Skin of body (tissue), 2 donors: ENCODE results near the gene GGPS1. TPM values are rescaled to one million over a fixed set of nuclear protein-coding genes. Genes with fewer than 3 reads are reported as not detected.
A peak's percentile ranks its signal among the peaks of the same experiment; 100 is the strongest.
"Not testable (repeated sequence)": the region's sequence is repeated elsewhere in the genome, so short reads cannot be mapped to it uniquely, and the experiment has no call there.

Experiments
- DNase-seq: peaks from one replicate; lab custom pipeline; 2025; lab: John Stamatoyannopoulos, UW
- total RNA-seq: library from RNA; depleted of rRNA; stranded (reverse); fragments of >200 nt; gene quantifications from one replicate; pipeline ENCODE4 v1.2.3, GENCODE V29; 2014

The GGPS1 gene
- total RNA-seq, 1 donor from 2014 or later: 17.4 TPM

GRCh38 chr1:235339746-235340145 lies 11.4 kb downstream of the GGPS1 start:
- DNase-seq: no peak

GRCh38 chr1:235341334-235341733 lies 13.0 kb downstream of the GGPS1 start:
- DNase-seq: no peak

- DNase-seq: no peak
These were observed 13.7 kb downstream of the GGPS1 start for GRCh38 chr1:235342039-235342438.

GRCh38 chr1:235342471-235342870 lies 14.1 kb downstream of the GGPS1 start:
- no peak for DNase-seq

- no peak for DNase-seq
These were observed 15.4 kb downstream of the GGPS1 start for GRCh38 chr1:235343726-235344125.

- DNase-seq: peak; percentile 2
These were observed 23.1 kb downstream of the GGPS1 start for GRCh38 chr1:235351441-235351840.

GRCh38 chr1:235351898-235352297 lies 23.5 kb downstream of the GGPS1 start:
- no peak for DNase-seq

GRCh38 chr1:235357485-235358373 lies 29.4 kb downstream of the GGPS1 start:
- no peak for DNase-seq

- no peak for DNase-seq
These were observed 30.5 kb downstream of the GGPS1 start for GRCh38 chr1:235358899-235359298.

GRCh38 chr1:235364189-235364588 lies 35.8 kb downstream of the GGPS1 start:
- DNase-seq: not testable (repeated sequence)

- no peak for DNase-seq
These were observed 37.9 kb downstream of the GGPS1 start for GRCh38 chr1:235366286-235366685.

GRCh38 chr1:235367000-235367908 lies 38.9 kb downstream of the GGPS1 start, which contains the start of gene TBCE:
Gene TBCE, plus strand, starts transcription at chr1:235367427. Its CDS starts 12,623 bp downstream, at chr1:235380050.
- DNase-seq: peak; percentile 91

- DNase-seq: no peak
These were observed 40.1 kb downstream of the GGPS1 start for GRCh38 chr1:235368428-235368827.

- DNase-seq: no peak
These were observed 41.4 kb downstream of the GGPS1 start for GRCh38 chr1:235369802-235370201.

GRCh38 chr1:235375919-235376605 lies 47.7 kb downstream of the GGPS1 start:
- no peak for DNase-seq

- not testable (repeated sequence) for DNase-seq
These were observed 49.9 kb downstream of the GGPS1 start for GRCh38 chr1:235378134-235378735.

- DNase-seq: not testable (repeated sequence)
These were observed 53.8 kb downstream of the GGPS1 start for GRCh38 chr1:235381955-235382739.

GRCh38 chr1:235385633-235386032 lies 57.3 kb downstream of the GGPS1 start:
- not testable (repeated sequence) for DNase-seq

- DNase-seq: no peak
These were observed 63.5 kb downstream of the GGPS1 start for GRCh38 chr1:235391874-235392273.
